H1 (cell line): Measurements from ENCODE around the gene CFLAR. TPM values are rescaled to one million over a fixed set of nuclear protein-coding genes. Genes with fewer than 3 reads are reported as not detected.

ENCODE experiments used
- EZH2 ChIP-seq: fragments of 200-600 bp; sonication (generic); IDR thresholded peaks from 2 replicates; pipeline ENCODE4 v1.7.1; 2012; ENCODE audit warnings: low read depth, mild to moderate bottlenecking, moderate library complexity, low read length, inconsistent platforms; ENCODE audit not compliant: severe bottlenecking
- polyA plus RNA-seq, 7 experiments: library from polyadenylated mRNA; depleted of rRNA in 3 of 7; stranded (reverse) in 5 of 7; unstranded in 2 of 7; fragments of >200 nt in 5 of 7; fragments of 200-250 nt in 2 of 7; gene quantifications; 1 replicate in 5 of 7; 2 replicates in 1 of 7; 4 replicates in 1 of 7; pipeline versions ENCODE4 v1.2.1 to v1.2.3, GENCODE V29; 2011 to 2013; ENCODE audit warnings: missing spikeins in 2 of 7, mixed read lengths in 2 of 7
- total RNA-seq: library from RNA; stranded (reverse); fragmentation: NEBNext Ultra II Directional; extraction: Animal tissue kit (Norgen Biotek cat#: 25700); gene quantifications from 2 replicates; pipeline ENCODE4 v1.2.1, GENCODE V29; 2021

The CFLAR gene
- total and polyA plus RNA-seq, 2 of the 8 experiments (the other 6 are each of a cell fraction or from before 2014, with no cell fraction given): 1.1 to 3.9 TPM

DNA sequence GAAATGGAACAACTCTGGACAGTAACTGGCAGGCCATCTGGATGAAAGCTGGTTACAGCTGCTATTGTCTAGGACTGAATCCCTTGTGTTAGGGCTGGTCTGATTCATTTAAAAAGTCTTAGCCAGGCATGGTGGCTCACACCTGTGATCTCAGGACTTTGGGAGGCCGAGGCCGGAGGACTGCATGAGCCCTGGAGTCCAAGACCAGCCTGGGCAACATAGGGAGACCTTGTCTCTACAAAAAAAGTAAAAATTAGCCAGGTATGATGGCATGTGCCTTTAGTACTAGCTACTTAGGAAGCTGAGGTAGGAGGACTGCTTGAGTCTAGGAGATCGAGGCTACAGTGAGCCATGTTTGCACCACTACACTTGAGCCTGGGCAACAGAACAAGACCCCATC is 15.5 kb upstream of the CFLAR start (continued):
- no peak for TF ChIP-seq EZH2
- TF ChIP-seq, all 59 proteins: peak for 0
